HG02623 (cell line): ENCODE measurements around the gene OR2L3.
"Not testable (repeated sequence)": the region's sequence is repeated elsewhere in the genome, so short reads cannot be mapped to it uniquely, and the experiment has no call there.

Experiments
- ATAC-seq: cut with Tn5 transposase; IDR thresholded peaks from one replicate; pipeline ENCODE4 v1.9.1; 2021; ENCODE audit warnings: moderate library complexity; ENCODE audit not compliant: unreplicated experiment

The OR2L3 gene

GRCh38 chr1:248046536-248046935, at the start of gene OR2L3:
Gene OR2L3, plus strand, starts transcription at chr1:248046836. Its CDS starts 13,846 bp downstream, at chr1:248060682.
- no peak for ATAC-seq

DNA sequence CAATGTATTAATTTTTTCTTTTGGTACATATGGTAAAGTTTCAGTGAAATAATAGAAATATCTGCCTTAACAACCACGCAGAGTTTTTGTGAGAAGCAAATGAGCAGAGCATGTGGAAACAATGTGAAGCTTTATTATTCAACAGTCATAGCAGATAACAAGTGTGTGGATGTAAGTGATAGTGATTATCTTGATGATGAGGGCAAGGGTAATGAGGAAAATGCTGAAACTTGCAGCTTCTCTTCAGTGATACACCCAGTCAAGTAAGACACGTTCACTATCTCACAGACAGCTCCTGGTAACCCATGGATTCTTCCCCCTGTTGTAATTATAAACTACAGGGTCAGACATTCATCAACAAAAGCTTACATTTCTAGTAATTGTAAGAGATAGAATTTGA, 47.8 kb upstream of the OR2L3 start:
- no peak for ATAC-seq

DNA sequence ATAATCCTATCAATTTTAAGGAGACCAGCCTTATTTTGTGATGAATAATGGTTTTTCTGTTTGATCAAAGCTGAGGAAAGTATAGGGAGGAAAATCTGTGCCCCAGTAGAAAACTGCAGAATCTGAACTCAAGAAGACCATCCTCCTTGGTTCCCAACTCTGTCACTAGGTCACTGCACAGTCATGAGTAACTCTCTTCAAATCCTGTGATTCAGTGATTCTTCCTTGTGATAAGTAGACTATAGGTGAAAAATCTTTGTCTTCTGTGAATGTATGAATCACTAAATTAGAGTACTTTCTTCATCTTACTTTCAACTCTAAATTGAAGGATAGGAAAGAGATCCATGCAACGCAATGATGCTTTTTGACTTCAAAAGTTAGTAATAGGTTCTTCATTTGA, 46.5 kb upstream of the OR2L3 start:
- ATAC-seq = no peak

DNA sequence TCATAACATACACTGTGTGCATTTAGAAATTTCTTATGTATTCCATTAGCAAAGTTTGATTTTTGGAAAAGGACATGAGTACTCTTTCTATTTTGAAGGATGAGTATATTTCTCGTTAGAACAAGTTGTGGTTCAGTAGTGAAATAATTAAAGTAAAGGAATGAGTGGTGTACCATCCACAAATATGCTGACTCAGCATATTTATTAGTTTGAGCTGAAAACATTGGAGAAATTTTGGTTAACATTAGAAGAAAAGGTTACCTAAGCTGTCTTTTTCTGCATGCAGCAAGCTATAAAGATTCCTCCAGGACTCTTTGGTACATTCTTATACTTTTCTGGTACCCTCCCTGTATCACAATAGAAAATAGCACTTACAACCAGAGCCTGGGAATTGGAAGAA, 38.9 kb upstream of the OR2L3 start:
- ATAC-seq = no peak

DNA sequence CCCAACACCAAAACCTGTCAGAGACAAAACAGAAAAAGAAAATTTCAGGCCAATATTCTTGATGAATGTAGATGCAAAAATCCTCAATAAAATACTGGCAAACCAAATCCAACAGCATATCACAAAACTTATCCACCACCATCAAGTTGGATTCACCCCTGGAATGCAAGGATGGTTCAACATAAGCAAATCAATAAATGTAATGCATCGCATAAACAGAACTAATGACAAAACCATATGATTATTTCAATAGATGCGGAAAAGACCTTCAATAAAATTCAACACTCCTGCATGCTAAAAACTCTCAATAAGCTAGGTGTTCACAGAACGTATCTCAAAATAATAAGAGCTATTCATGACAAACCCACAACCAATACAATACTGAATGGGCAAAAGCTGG, 37.0 kb upstream of the OR2L3 start:
- ATAC-seq = no peak

GRCh38 chr1:248013229-248013710, 33.4 kb upstream of the OR2L3 start, which contains the start of gene OR2L5:
Gene OR2L5, plus strand, starts transcription at chr1:248013660. Its CDS starts 8,288 bp downstream, at chr1:248021948.
- ATAC-seq = no peak

DNA sequence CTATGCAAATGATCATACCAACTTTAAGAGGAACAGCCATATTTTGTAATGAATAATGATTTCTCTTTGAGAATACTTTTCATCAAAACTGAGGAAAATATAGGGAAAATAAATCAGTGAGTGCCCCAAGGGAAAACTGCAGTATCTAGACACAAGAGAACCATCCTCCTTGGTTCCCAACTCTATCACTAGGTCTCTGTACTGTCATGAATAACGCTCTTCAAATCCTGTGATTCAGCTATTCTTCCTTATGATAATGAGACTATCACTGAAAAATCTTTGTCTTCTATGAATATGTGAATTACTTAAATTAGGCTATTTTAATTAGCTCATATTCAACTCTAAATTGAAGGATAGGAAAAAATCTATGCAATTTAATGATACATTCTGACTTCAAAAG, 30.8 kb upstream of the OR2L3 start:
- ATAC-seq = no peak

GRCh38 chr1:248029770-248030169, 16.9 kb upstream of the OR2L3 start, which contains the start of gene OR2L2:
Gene OR2L2, plus strand, starts transcription at chr1:248030070. Its CDS starts 8,198 bp downstream, at chr1:248038268.
- no peak for ATAC-seq

DNA sequence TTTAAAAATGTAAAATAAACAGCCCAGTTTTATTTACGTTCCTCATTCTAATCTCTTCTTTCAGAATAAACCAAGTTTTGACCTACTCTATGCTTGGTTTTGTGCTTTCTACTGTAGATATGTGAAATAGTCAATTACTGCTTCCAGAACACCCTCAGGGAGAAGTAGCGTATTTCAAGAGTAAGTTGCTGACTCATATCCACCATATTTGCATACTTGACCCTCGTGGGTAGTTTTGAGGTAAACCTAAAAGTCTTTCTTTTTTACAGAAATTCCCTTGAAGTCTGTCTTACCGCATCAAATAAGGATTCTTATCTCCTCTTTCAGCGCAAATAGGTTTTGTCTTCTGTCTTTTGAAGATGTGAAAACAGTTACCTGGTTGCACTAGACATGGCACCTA, 1.4 kb upstream of the OR2L3 start:
- ATAC-seq = no peak

GRCh38 chr1:248047008-248047407, 372 bp downstream of the OR2L3 start:
- no peak for ATAC-seq

DNA sequence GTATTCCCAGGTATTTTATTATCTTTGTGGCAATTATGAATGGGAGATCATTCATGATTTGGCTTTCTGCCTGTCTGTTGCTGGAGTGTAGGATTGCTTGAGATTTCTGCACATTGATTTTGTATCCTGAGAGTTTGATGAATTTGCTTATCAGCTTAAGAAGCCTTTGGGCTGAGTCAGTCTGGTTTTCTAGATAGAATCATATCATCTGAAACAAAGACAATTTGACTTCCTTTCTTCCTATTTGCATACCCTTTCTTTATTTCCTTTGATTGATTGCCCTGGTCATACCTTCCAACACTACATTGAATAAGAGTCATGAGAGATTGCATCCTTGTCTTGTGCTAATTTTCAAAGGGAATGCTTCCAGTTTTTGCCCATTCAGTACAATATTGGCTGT, 8.0 kb downstream of the OR2L3 start:
- ATAC-seq = no peak

- ATAC-seq = no peak
These were observed 8.6 kb downstream of the OR2L3 start for GRCh38 chr1:248055261-248055660.

- ATAC-seq = no peak
These were observed 18.4 kb downstream of the OR2L3 start for GRCh38 chr1:248065071-248065470.

- ATAC-seq = no peak
These were observed 19.0 kb downstream of the OR2L3 start for GRCh38 chr1:248065604-248066003.

DNA sequence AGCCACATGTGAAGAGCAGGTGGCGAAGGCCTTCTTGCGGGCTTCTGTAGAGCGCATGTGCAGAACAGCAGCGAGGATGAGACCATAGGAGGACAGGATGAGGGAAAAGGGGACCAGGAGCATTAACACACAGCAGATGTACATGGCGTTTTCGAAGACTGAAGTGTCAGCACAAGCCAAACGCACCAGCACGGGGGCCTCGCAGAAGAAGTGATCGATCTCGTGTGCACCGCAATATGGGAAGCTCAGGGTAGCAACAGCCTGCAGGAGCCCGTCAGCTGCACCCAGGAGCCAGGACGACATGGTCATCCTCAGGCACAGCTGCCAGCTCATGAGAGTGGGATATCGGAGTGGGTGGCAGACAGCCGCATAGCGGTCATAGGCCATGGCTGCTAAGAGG, 37.2 kb downstream of the OR2L3 start:
- ATAC-seq = not testable (repeated sequence)

DNA sequence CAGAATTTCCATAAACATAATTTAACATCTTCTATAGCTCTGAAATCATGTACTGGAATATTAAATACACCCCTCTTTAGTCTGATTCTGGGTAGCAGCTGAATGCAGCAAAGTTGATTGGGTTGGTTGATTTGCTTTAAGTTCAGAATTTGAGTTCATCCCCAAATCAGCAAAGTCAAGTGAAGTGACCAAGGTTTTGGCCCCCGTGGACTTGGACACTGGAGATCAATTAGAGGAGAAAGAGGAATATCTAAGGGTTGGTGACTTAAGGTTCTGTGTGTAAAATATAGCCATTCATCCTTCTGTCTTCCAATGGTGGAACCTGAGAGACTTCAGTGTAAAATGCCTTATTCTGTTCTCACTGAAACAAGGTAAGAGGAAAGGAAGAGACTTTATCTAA, 48.2 kb downstream of the OR2L3 start, which contains the start of gene OR2L13:
Gene OR2L13 (plus strand): TSS at position 301 of the 400 bp plus-strand sequence. CDS start 4,192 bp downstream, outside the sequence.
- ATAC-seq = no peak

- no peak for ATAC-seq
These were observed 51.9 kb downstream of the OR2L3 start for GRCh38 chr1:248098529-248098928.

- ATAC-seq = no peak
These were observed 56.2 kb downstream of the OR2L3 start for GRCh38 chr1:248102847-248103246.

- no peak for ATAC-seq
These were observed 64.5 kb downstream of the OR2L3 start for GRCh38 chr1:248111157-248111556.
